HepG2 (cell line): ENCODE data around the gene KRTCAP3. TPM values are rescaled to one million over a fixed set of nuclear protein-coding genes. Genes with fewer than 3 reads are reported as not detected.
A peak's percentile ranks its signal among the peaks of the same experiment; 100 is the strongest.

Source experiments
- BORCS8-MEF2B ChIP-seq: sonication (generic); formaldehyde crosslinking; IDR thresholded peaks from 2 replicates; pipeline ENCODE4 v1.8.0; 2022; ENCODE audit warnings: mild to moderate bottlenecking, missing genetic modification reagents
- DBP ChIP-seq: sonication (generic); formaldehyde crosslinking; IDR thresholded peaks from 2 replicates; pipeline ENCODE4 v1.4.0; 2020; ENCODE audit warnings: missing genetic modification reagents; ENCODE audit errors: not compliant biosample characterization
- ETV6 ChIP-seq: sonication (generic); formaldehyde crosslinking; conservative IDR thresholded peaks from 2 replicates; pipeline ENCODE4 v1.4.0; 2020; ENCODE audit warnings: missing genetic modification reagents
- FOSL2 ChIP-seq: sonication (generic); formaldehyde crosslinking; IDR thresholded peaks from 2 replicates; pipeline ENCODE4 v1.4.0; 2020; ENCODE audit warnings: missing genetic modification reagents
- FOXA3 ChIP-seq: IDR thresholded peaks from 2 replicates; pipeline ENCODE4 v1.6.1; 2016; ENCODE audit warnings: missing genetic modification reagents, missing compliant biosample characterization
- FOXC1 ChIP-seq: sonication (generic); formaldehyde crosslinking; IDR thresholded peaks from 2 replicates; pipeline ENCODE4 v1.8.0; 2022; ENCODE audit warnings: mild to moderate bottlenecking, missing genetic modification reagents, borderline replicate concordance
- HOMEZ ChIP-seq: IDR thresholded peaks from 2 replicates; pipeline ENCODE4 v1.6.1; 2016; ENCODE audit warnings: low read depth
- MXI1 ChIP-seq: IDR thresholded peaks from 3 replicates; pipeline ENCODE4 v1.6.1; 2012; ENCODE audit warnings: low read depth, low read length, inconsistent platforms, borderline replicate concordance
- PTBP1 ChIP-seq: fragments of 200-400 bp; formaldehyde crosslinking; IDR thresholded peaks from 2 replicates; pipeline ENCODE4 v1.6.1; 2018; ENCODE audit warnings: low read length, low read depth; ENCODE audit not compliant: poor library complexity, severe bottlenecking
- SNAPC2 ChIP-seq: sonication (generic); formaldehyde crosslinking; IDR thresholded peaks from 2 replicates; pipeline ENCODE4 v1.8.1; 2022; ENCODE audit warnings: mild to moderate bottlenecking, missing genetic modification reagents
- SRSF9 ChIP-seq: fragments of 200-400 bp; formaldehyde crosslinking; IDR thresholded peaks from 2 replicates; pipeline ENCODE4 v1.6.1; 2018; ENCODE audit warnings: borderline replicate concordance, mild to moderate bottlenecking, low read depth, low read length; ENCODE audit not compliant: insufficient read depth, poor library complexity, severe bottlenecking
- STAT6 ChIP-seq: sonication (generic); formaldehyde crosslinking; IDR thresholded peaks from 2 replicates; pipeline ENCODE4 v1.4.0; 2020; ENCODE audit warnings: missing genetic modification reagents, mild to moderate bottlenecking, borderline replicate concordance
- THAP8 ChIP-seq: sonication (generic); formaldehyde crosslinking; IDR thresholded peaks from 2 replicates; pipeline ENCODE4 v1.5.1; 2020; ENCODE audit warnings: missing genetic modification reagents, mild to moderate bottlenecking, borderline replicate concordance
- TOPORS ChIP-seq: sonication (generic); formaldehyde crosslinking; IDR thresholded peaks from 2 replicates; pipeline ENCODE4 v1.8.0; 2023; ENCODE audit warnings: mild to moderate bottlenecking, missing genetic modification reagents
- ZBTB20 ChIP-seq: sonication (generic); formaldehyde crosslinking; IDR thresholded peaks from 2 replicates; pipeline ENCODE4 v1.8.1; 2023; ENCODE audit warnings: missing genetic modification reagents, low read depth, mild to moderate bottlenecking, borderline replicate concordance
- ZBTB25 ChIP-seq: IDR thresholded peaks from 2 replicates; pipeline ENCODE4 v1.6.1; 2018; ENCODE audit warnings: missing genetic modification reagents
- ZNF552 ChIP-seq: sonication (generic); formaldehyde crosslinking; IDR thresholded peaks from 2 replicates; pipeline ENCODE4 v1.9.0; 2022; ENCODE audit warnings: missing genetic modification reagents, mild to moderate bottlenecking, borderline replicate concordance
- ZNF589 ChIP-seq: sonication (generic); formaldehyde crosslinking; conservative IDR thresholded peaks from 2 replicates; pipeline ENCODE4 v1.8.0; 2022; ENCODE audit warnings: mild to moderate bottlenecking, moderate library complexity, missing genetic modification reagents
- polyA plus RNA-seq, 8 experiments: library from polyadenylated mRNA; depleted of rRNA in 3 of 8; stranded (reverse) in 7 of 8; unstranded in 1 of 8; fragments of >200 nt; fragmentation: Illumina TruSeq in 4 of 8; extraction: Trizol in 4 of 8; gene quantifications; 2 replicates each; pipeline versions ENCODE4 v1.2.1 to v1.2.3, GENCODE V29; 2011 to 2016; ENCODE audit warnings: low read depth in 4 of 8, missing spikeins in 1 of 8, mixed read lengths in 1 of 8; ENCODE audit not compliant: insufficient read depth in 1 of 8
- total RNA-seq, 5 experiments: library from RNA; depleted of rRNA; stranded (reverse); fragments of >200 nt; fragmentation: Illumina TruSeq; extraction: Trizol; gene quantifications; 2 replicates each; pipeline ENCODE4 v1.2.3, GENCODE V29; 2016; ENCODE audit warnings: low read depth in 1 of 5
- TF ChIP-seq, protein P1 (sequence below): conservative IDR thresholded peaks from 2 replicates; pipeline ENCODE4 v1.6.1; 2018; ENCODE audit warnings: missing genetic modification reagents
- TF ChIP-seq, protein P2 (sequence below): sonication (generic); formaldehyde crosslinking; IDR thresholded peaks from 2 replicates; pipeline ENCODE4 v1.4.0; 2020; ENCODE audit warnings: missing genetic modification reagents, low read depth, mild to moderate bottlenecking, borderline replicate concordance

The KRTCAP3 gene
- total and polyA plus RNA-seq, 2 of the 13 experiments (the other 11 are each of a cell fraction or from before 2014, with no cell fraction given) = 2.1 to 4.5 TPM

DNA sequence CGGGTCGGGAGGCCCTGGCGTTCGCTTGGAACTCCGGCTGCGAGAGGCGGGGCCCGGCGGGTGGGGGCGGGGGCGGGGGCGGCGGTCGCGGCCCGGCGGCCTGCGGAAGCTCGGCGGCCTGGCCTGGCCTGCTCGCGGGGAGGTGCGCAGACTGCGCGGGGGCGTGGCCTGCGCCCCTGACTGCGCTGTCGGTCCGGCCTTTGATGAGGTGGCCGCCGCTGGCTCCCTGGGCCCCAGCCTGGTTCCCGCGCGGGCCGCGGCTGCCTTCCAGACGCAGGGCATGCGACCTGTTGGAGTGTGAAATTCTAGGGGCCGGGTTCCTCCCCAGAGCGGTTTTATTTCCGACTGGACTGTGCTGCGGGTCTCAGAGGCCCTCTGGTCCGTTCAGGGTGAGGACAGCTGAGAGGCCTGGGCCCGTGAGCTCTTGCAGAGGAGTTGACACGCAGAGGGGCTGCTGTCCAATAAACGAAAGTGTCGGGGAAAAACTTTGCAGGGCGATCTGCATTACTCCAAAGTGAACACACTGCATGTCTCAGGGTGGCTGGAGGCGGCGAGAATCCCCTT lies 13.1 kb upstream of the KRTCAP3 start (continued):
- no peak for TF ChIP-seq DBP (CRISPR knock-in tag)
- TF ChIP-seq, protein P1, sequence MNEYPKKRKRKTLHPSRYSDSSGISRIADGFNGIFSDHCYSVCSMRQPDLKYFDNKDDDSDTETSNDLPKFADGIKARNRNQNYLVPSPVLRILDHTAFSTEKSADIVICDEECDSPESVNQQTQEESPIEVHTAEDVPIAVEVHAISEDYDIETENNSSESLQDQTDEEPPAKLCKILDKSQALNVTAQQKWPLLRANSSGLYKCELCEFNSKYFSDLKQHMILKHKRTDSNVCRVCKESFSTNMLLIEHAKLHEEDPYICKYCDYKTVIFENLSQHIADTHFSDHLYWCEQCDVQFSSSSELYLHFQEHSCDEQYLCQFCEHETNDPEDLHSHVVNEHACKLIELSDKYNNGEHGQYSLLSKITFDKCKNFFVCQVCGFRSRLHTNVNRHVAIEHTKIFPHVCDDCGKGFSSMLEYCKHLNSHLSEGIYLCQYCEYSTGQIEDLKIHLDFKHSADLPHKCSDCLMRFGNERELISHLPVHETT (CRISPR knock-in tag) = peak; percentile 62; the same call in 1 of the 2 replicates
- peak; percentile 54; the same call in 1 of the 2 replicates for TF ChIP-seq FOSL2
- no peak for TF ChIP-seq FOXA3 (CRISPR knock-in tag)
- TF ChIP-seq ZBTB25 (CRISPR knock-in tag) = no peak
- no peak for TF ChIP-seq ETV6
- no peak for TF ChIP-seq PTBP1
- TF ChIP-seq ZBTB20 = no peak
- TF ChIP-seq HOMEZ = no peak
- TF ChIP-seq ZNF589 (CRISPR knock-in tag) = no peak; the same call in 1 of the 2 replicates
- TF ChIP-seq FOXC1 (CRISPR knock-in tag) = no peak
- no peak for TF ChIP-seq SNAPC2
- TF ChIP-seq STAT6 (CRISPR knock-in tag) = no peak
- TF ChIP-seq MXI1 = peak; percentile 90; the same call in 2 of the 3 replicates
- no peak for TF ChIP-seq ZNF552 (CRISPR knock-in tag)
- no peak for TF ChIP-seq THAP8
- no peak for TF ChIP-seq SRSF9
- peak; percentile 68 for TF ChIP-seq BORCS8-MEF2B (CRISPR knock-in tag)
- TF ChIP-seq, protein P2, sequence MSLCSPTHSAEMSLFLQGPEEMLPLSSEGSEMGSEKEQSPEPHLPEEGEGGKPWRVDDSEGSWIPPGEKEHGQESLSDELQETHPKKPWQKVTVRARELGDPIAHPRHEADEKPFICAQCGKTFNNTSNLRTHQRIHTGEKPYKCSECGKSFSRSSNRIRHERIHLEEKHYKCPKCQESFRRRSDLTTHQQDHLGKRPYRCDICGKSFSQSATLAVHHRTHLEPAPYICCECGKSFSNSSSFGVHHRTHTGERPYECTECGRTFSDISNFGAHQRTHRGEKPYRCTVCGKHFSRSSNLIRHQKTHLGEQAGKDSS (CRISPR knock-in tag) = no peak; the same call in 1 of the 2 replicates
- no peak for TF ChIP-seq TOPORS (CRISPR knock-in tag)
